ENCODE measurements around the gene AZIN2. TPM values are rescaled to one million over a fixed set of nuclear protein-coding genes. Genes with fewer than 3 reads are reported as not detected.
A peak's percentile ranks its signal among the peaks of the same experiment; 100 is the strongest.

Gene AZIN2
- total and polyA plus RNA-seq, 2 experiments from 2014 or later = 2.8 to 4.4 TPM

GRCh38 chr1:33117440-33118085, 36.6 kb downstream of the AZIN2 start:
- no peak overlapping the region for H2AFZ ChIP-seq
- no peaks in the 10 kb centered on the region for H3F3A ChIP-seq (ENCODE audit: insufficient read depth)
- H3K9me2 ChIP-seq (ENCODE audit: insufficient read depth) = no peaks in the 10 kb centered on the region
- no peak for TF ChIP-seq EZH2phosphoT487 (IDR thresholded peaks at IDR 0.05; ENCODE audit: insufficient read depth, low read depth)
- no peak for TF ChIP-seq EZH2 (IDR thresholded peaks at IDR 0.05; ENCODE audit: insufficient read depth, poor library complexity, severe bottlenecking)
- WGBS, 2 experiments (ENCODE audit: low coverage in 1 of 2, low lambda C conversion rate in 2 of 2, missing lambda C conversion rate in 2 of 2) = 82 to 83% methylated on average over 12 to 13 of the region's 13 CpGs
- H3K4me3 ChIP-seq = no peak overlapping the region
- no peak for DNase-seq
- no peak overlapping the region for H3K4me2 ChIP-seq (ENCODE audit: unreplicated experiment)
- no peaks in the 10 kb centered on the region for H3K4me1 ChIP-seq (ENCODE audit: insufficient read depth)
- no peaks in the 10 kb centered on the region for H3K36me3 ChIP-seq (ENCODE audit: low read depth)
- in situ Hi-C loops (cut with MboI) = no loop called here
- H4K20me1 ChIP-seq (ENCODE audit: insufficient read depth) = no peaks in the 10 kb centered on the region
- H3K9me3 ChIP-seq (ENCODE audit: low read depth) = no peaks in the 10 kb centered on the region
- H3K79me2 ChIP-seq (ENCODE audit: insufficient read depth) = no peaks in the 10 kb centered on the region
- H3K27me3 ChIP-seq (replicated peaks; ENCODE audit: insufficient read depth) = no peaks in the 10 kb centered on the region
- no peak overlapping the region for H3K9ac ChIP-seq
- H3K27ac ChIP-seq = no peak overlapping the region

- no peaks in the 10 kb centered on the region for H3K9me2 ChIP-seq (ENCODE audit: insufficient read depth)
- H3K4me2 ChIP-seq (ENCODE audit: unreplicated experiment) = no peak overlapping the region
- DNase-seq = no peak
- no peak for TF ChIP-seq EZH2phosphoT487 (IDR thresholded peaks at IDR 0.05; ENCODE audit: insufficient read depth, low read depth)
- TF ChIP-seq EZH2 (IDR thresholded peaks at IDR 0.05; ENCODE audit: insufficient read depth, poor library complexity, severe bottlenecking) = no peak
- H3K9me3 ChIP-seq (ENCODE audit: low read depth) = no peaks in the 10 kb centered on the region
- 66 to 74% methylated on average over 4 of the region's 4 CpGs for WGBS, 2 experiments (ENCODE audit: low coverage in 1 of 2, low lambda C conversion rate in 2 of 2, missing lambda C conversion rate in 2 of 2)
- H3K36me3 ChIP-seq (ENCODE audit: low read depth) = no peaks in the 10 kb centered on the region
- H3K4me1 ChIP-seq (ENCODE audit: insufficient read depth) = no peaks in the 10 kb centered on the region
- in situ Hi-C loops (cut with MboI) = no loop called here
- H3K27ac ChIP-seq = no peak overlapping the region
- H4K20me1 ChIP-seq (ENCODE audit: insufficient read depth) = no peaks in the 10 kb centered on the region
- H3K27me3 ChIP-seq (replicated peaks; ENCODE audit: insufficient read depth) = no peaks in the 10 kb centered on the region
- H3K4me3 ChIP-seq = no peak overlapping the region
- no peak overlapping the region for H3K9ac ChIP-seq
- no peak overlapping the region for H2AFZ ChIP-seq
- H3K79me2 ChIP-seq (ENCODE audit: insufficient read depth) = no peaks in the 10 kb centered on the region
- H3F3A ChIP-seq (ENCODE audit: insufficient read depth) = peaks cover 5% of the 10 kb centered on the region; the same call in 1 of the 2 replicates
Measured at GRCh38 chr1:33118274-33118673, 37.3 kb downstream of the AZIN2 start.

GRCh38 chr1:33119050-33119449, 38.1 kb downstream of the AZIN2 start:
- no peaks in the 10 kb centered on the region for H3K4me1 ChIP-seq (ENCODE audit: insufficient read depth)
- no peak overlapping the region for H3K27ac ChIP-seq
- no peak overlapping the region for H3K9ac ChIP-seq
- no peak overlapping the region for H3K4me3 ChIP-seq
- no peaks in the 10 kb centered on the region for H3K9me3 ChIP-seq (ENCODE audit: low read depth)
- no peaks in the 10 kb centered on the region for H3K9me2 ChIP-seq (ENCODE audit: insufficient read depth)
- no peaks in the 10 kb centered on the region for H3K36me3 ChIP-seq (ENCODE audit: low read depth)
- in situ Hi-C loops (cut with MboI) = no loop called here
- H3K4me2 ChIP-seq (ENCODE audit: unreplicated experiment) = no peak overlapping the region
- no peak for DNase-seq
- peaks cover 6% of the 10 kb centered on the region; the same call in 1 of the 2 replicates for H3F3A ChIP-seq (ENCODE audit: insufficient read depth)
- 84 to 88% methylated on average over 2 of the region's 2 CpGs for WGBS, 2 experiments (ENCODE audit: low coverage in 1 of 2, low lambda C conversion rate in 2 of 2, missing lambda C conversion rate in 2 of 2)
- no peaks in the 10 kb centered on the region for H3K79me2 ChIP-seq (ENCODE audit: insufficient read depth)
- TF ChIP-seq EZH2 (IDR thresholded peaks at IDR 0.05; ENCODE audit: insufficient read depth, poor library complexity, severe bottlenecking) (no peak), EZH2phosphoT487 (IDR thresholded peaks at IDR 0.05; ENCODE audit: insufficient read depth, low read depth) (no peak)
- no peaks in the 10 kb centered on the region for H3K27me3 ChIP-seq (replicated peaks; ENCODE audit: insufficient read depth)
- no peaks in the 10 kb centered on the region for H4K20me1 ChIP-seq (ENCODE audit: insufficient read depth)
- no peak overlapping the region for H2AFZ ChIP-seq

DNA sequence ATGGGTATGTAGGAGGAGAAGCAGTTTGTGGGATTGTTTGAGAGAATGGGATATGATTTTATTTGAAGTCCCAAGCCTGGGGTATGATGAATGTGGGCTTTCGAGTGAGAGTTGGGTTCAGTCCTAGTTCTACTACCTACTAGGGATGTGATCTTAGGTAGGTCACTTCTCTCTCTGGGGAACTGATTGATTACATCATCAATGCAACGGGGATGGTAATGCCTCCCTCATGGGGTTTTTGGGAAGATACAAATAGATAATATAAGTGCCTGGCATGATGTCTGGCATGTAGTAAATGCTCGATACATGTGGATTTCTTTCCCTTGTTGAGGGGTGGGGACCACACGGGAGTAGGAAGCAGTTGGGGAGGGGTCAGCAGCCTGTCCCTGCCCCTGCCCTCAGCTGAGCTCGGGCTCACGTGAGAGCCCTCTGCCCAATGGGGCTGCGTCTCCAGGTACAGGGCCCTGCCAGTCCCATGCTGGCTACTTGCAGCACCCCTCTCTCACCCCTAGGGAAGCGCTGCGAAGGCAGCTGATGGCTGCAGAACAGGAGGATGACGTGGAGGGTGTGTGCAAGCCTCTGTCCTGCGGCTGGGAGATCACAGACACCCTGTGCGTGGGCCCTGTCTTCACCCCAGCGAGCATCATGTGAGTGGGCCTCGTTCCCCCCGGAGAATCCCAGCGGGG, 38.7 kb downstream of the AZIN2 start:
- Histone ChIP-seq H2AFZ (no peak overlapping the region), H3K9me2 (ENCODE audit: insufficient read depth) (no peaks in the 10 kb centered on the region), H3K36me3 (ENCODE audit: low read depth) (no peaks in the 10 kb centered on the region), H3K9ac (no peak overlapping the region), H3K27ac (no peak overlapping the region), H3K79me2 (ENCODE audit: insufficient read depth) (no peaks in the 10 kb centered on the region), H3K4me1 (ENCODE audit: insufficient read depth) (no peaks in the 10 kb centered on the region), H3K27me3 (replicated peaks; ENCODE audit: insufficient read depth) (no peaks in the 10 kb centered on the region), H3K4me3 (no peak overlapping the region), H3K9me3 (ENCODE audit: low read depth) (no peaks in the 10 kb centered on the region), H3F3A (ENCODE audit: insufficient read depth) (peaks cover 6% of the 10 kb centered on the region; the same call in 1 of the 2 replicates), H3K4me2 (ENCODE audit: unreplicated experiment) (no peak overlapping the region), H4K20me1 (ENCODE audit: insufficient read depth) (no peaks in the 10 kb centered on the region)
- TF ChIP-seq EZH2phosphoT487 (IDR thresholded peaks at IDR 0.05; ENCODE audit: insufficient read depth, low read depth) (no peak), EZH2 (IDR thresholded peaks at IDR 0.05; ENCODE audit: insufficient read depth, poor library complexity, severe bottlenecking) (no peak)
- peak; percentile 51 for DNase-seq
- WGBS, 2 experiments (ENCODE audit: low coverage in 1 of 2, low lambda C conversion rate in 2 of 2, missing lambda C conversion rate in 2 of 2) = 48 to 54% methylated on average over 11 to 16 of the region's 16 CpGs
- in situ Hi-C loops (cut with MboI) = no loop called here
